ENCODE data around the gene CYGB.
A peak's percentile ranks its signal among the peaks of the same experiment; 100 is the strongest.
"Not testable (repeated sequence)": the region's sequence is repeated elsewhere in the genome, so short reads cannot be mapped to it uniquely, and the experiment has no call there.

CYGB gene

GRCh38 chr17:76566988-76567431 is 29.5 kb upstream of the CYGB start:
- no peak for DNase-seq

GRCh38 chr17:76566613-76566943 is 29.1 kb upstream of the CYGB start:
- DNase-seq: no peak

GRCh38 chr17:76565728-76566612 is 28.5 kb upstream of the CYGB start:
- no peak for DNase-seq

- DNase-seq: not testable (repeated sequence)
Measured at GRCh38 chr17:76564991-76565727, 27.6 kb upstream of the CYGB start.

GRCh38 chr17:76563359-76563758 is 25.9 kb upstream of the CYGB start:
- DNase-seq: not testable (repeated sequence)

GRCh38 chr17:76562734-76563148 is 25.2 kb upstream of the CYGB start:
- DNase-seq: no peak

- no peak for DNase-seq
Measured at GRCh38 chr17:76561799-76562268, 24.3 kb upstream of the CYGB start.

- no peak for DNase-seq
Measured at GRCh38 chr17:76561332-76561731, 23.8 kb upstream of the CYGB start.

- no peak for DNase-seq
Measured at GRCh38 chr17:76560877-76561221, 23.3 kb upstream of the CYGB start.

GRCh38 chr17:76560036-76560876 is 22.7 kb upstream of the CYGB start:
- DNase-seq: no peak

GRCh38 chr17:76559460-76559859 is 22.0 kb upstream of the CYGB start:
- not testable (repeated sequence) for DNase-seq

GRCh38 chr17:76558198-76559095 is 20.9 kb upstream of the CYGB start:
- DNase-seq: no peak

GRCh38 chr17:76557368-76558197 is 20.1 kb upstream of the CYGB start:
- DNase-seq: peak; percentile 96

- DNase-seq: no peak
Measured at GRCh38 chr17:76556765-76557367, 19.4 kb upstream of the CYGB start.

- no peak for DNase-seq
Measured at GRCh38 chr17:76554131-76554530, 16.6 kb upstream of the CYGB start.

GRCh38 chr17:76553178-76553908 is 15.8 kb upstream of the CYGB start:
- no peak for DNase-seq

- no peak for DNase-seq
Measured at GRCh38 chr17:76551685-76552084, 14.2 kb upstream of the CYGB start.

GRCh38 chr17:76550712-76551615 is 13.5 kb upstream of the CYGB start:
- no peak for DNase-seq

- no peak for DNase-seq
Measured at GRCh38 chr17:76549539-76549938, 12.0 kb upstream of the CYGB start.
